ENCODE measurements around the gene HOOK2. TPM values are rescaled to one million over a fixed set of nuclear protein-coding genes. Genes with fewer than 3 reads are reported as not detected.

The HOOK2 gene
- total and polyA plus RNA-seq, 2 of the 13 experiments (the other 11 are each of a cell fraction or from before 2014, with no cell fraction given), result 9.2 to 12.9 TPM

GRCh38 chr19:12791345-12792050, 16.1 kb upstream of the HOOK2 start, which contains the start of gene JUNB (continued):
- TF ChIP-seq ZNF609 (CRISPR knock-in tag; IDR thresholded peaks at IDR 0.05; ENCODE audit: borderline replicate concordance), result peak; percentile 83
- TF ChIP-seq RFXAP (CRISPR knock-in tag; IDR thresholded peaks at IDR 0.05; ENCODE audit: borderline replicate concordance), result peak; percentile 75; the same call in 1 of the 2 replicates
- no peak for TF ChIP-seq ZNF317 (CRISPR knock-in tag; IDR thresholded peaks at IDR 0.05)
- peak; percentile 66 for TF ChIP-seq ZNF124 (CRISPR knock-in tag; IDR thresholded peaks at IDR 0.05)
- no peak for TF ChIP-seq ZNF644 (CRISPR knock-in tag; IDR thresholded peaks at IDR 0.05; ENCODE audit: low read depth)
- TF ChIP-seq RBM39 (IDR thresholded peaks at IDR 0.05; ENCODE audit: low read depth, low read length, poor library complexity, severe bottlenecking), result peak; percentile 96
- no peak for TF ChIP-seq CHD4 (IDR thresholded peaks at IDR 0.05; ENCODE audit: borderline replicate concordance, low read length)
- TF ChIP-seq NFKBIZ (CRISPR knock-in tag; IDR thresholded peaks at IDR 0.05), result 0 out of 2 replicates have a peak, but pooled peaks have one; percentile 81
- 0 out of 2 replicates have a peak, but pooled peaks have one; percentile 55 for TF ChIP-seq ZZZ3 (CRISPR knock-in tag; IDR thresholded peaks at IDR 0.05; ENCODE audit: borderline replicate concordance)
- TF ChIP-seq ZNF557 (CRISPR knock-in tag; IDR thresholded peaks at IDR 0.05), result no peak; the same call in 1 of the 2 replicates
- peak; percentile 83 for TF ChIP-seq HOXA3 (CRISPR knock-in tag; IDR thresholded peaks at IDR 0.05)
- no peak for TF ChIP-seq ZNF354B (CRISPR knock-in tag; IDR thresholded peaks at IDR 0.05)
- TF ChIP-seq ZBTB49 (CRISPR knock-in tag; IDR thresholded peaks at IDR 0.05; ENCODE audit: borderline replicate concordance), result no peak
- no peak for TF ChIP-seq ZNF441 (CRISPR knock-in tag; IDR thresholded peaks at IDR 0.05; ENCODE audit: borderline replicate concordance)
- no peak for TF ChIP-seq ZNF83 (CRISPR knock-in tag; IDR thresholded peaks at IDR 0.05; ENCODE audit: borderline replicate concordance)
- no peak for TF ChIP-seq ZNF282 (IDR thresholded peaks at IDR 0.05; ENCODE audit: partially characterized antibody)
- TF ChIP-seq FOXP1 (IDR thresholded peaks at IDR 0.05), result no peak
- peak; percentile 69 for TF ChIP-seq FOXP1 (CRISPR knock-in tag; IDR thresholded peaks at IDR 0.05)
- TF ChIP-seq CAMTA2 (CRISPR knock-in tag; IDR thresholded peaks at IDR 0.05; ENCODE audit: borderline replicate concordance), result no peak; the same call in 1 of the 2 replicates
- no peak for TF ChIP-seq ZNF446 (CRISPR knock-in tag; IDR thresholded peaks at IDR 0.05)
- TF ChIP-seq, protein P1, sequence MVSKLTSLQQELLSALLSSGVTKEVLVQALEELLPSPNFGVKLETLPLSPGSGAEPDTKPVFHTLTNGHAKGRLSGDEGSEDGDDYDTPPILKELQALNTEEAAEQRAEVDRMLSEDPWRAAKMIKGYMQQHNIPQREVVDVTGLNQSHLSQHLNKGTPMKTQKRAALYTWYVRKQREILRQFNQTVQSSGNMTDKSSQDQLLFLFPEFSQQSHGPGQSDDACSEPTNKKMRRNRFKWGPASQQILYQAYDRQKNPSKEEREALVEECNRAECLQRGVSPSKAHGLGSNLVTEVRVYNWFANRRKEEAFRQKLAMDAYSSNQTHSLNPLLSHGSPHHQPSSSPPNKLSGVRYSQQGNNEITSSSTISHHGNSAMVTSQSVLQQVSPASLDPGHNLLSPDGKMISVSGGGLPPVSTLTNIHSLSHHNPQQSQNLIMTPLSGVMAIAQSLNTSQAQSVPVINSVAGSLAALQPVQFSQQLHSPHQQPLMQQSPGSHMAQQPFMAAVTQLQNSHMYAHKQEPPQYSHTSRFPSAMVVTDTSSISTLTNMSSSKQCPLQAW (CRISPR knock-in tag; IDR thresholded peaks at IDR 0.05), result peak; percentile 85

Data from HepG2 (cell line).